Measurements from ENCODE around the gene CEMIP.

CEMIP gene

GRCh38 chr15:80921736-80922410, 142.7 kb downstream of the CEMIP start:
- Mint-ChIP-seq H3K27ac (no peak overlapping the region), H3K27me3 (ENCODE audit: low read depth) (no peaks in the 10 kb centered on the region), H3K4me1 (ENCODE audit: low read depth) (peaks cover 13% of the 10 kb centered on the region), H3K36me3 (ENCODE audit: low read depth) (no peaks in the 10 kb centered on the region), H3K4me3 (no peak overlapping the region), H3K9me3 (no peaks in the 10 kb centered on the region)
- no peak for DNase-seq (ENCODE audit: low spot score)

DNA sequence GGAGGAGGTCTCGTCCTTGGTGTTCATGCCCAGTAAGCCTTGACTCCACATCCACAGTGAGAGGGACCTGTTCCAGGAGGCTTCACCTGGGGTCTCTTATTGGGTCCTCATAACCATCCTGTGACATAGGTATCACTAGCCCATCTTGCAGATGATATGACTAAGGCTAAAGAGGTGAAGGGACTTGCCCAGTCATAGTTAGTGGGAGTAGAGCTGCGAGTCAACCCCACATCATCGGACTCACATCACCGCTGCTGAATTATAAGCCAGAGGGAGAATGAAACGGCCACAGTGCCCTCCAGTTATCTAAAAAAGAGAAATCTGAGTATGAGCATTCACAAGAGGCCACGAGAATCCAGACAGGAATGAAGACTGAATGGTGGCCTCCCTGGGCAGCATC, 144.5 kb downstream of the CEMIP start:
- no peaks in the 10 kb centered on the region for H3K27me3 Mint-ChIP-seq (ENCODE audit: low read depth)
- no peak overlapping the region for H3K27ac Mint-ChIP-seq
- H3K4me3 Mint-ChIP-seq = no peak overlapping the region
- no peak for DNase-seq (ENCODE audit: low spot score)
- no peaks in the 10 kb centered on the region for H3K9me3 Mint-ChIP-seq
- peaks cover 13% of the 10 kb centered on the region for H3K4me1 Mint-ChIP-seq (ENCODE audit: low read depth)
- H3K36me3 Mint-ChIP-seq (ENCODE audit: low read depth) = no peaks in the 10 kb centered on the region

DNA sequence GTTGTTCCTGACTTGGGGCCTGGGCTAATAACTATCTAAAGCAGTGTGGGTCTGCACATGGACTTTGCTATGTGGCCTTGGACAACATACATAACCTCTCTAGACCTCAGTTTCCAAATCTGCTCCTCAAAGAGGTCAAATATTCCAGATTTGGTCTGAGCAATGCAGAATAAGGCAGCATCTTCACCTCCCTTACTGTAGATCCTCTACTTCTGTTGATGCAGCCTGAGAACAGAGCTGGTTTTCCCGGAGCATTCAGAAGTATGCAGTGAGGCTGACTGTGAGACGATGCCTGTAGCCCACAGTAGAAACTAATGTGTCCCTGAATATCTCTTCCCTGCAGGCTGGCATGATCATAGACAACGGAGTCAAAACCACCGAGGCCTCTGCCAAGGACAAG, 145.1 kb downstream of the CEMIP start:
- Mint-ChIP-seq H3K36me3 (ENCODE audit: low read depth) (no peaks in the 10 kb centered on the region), H3K27ac (no peak overlapping the region), H3K9me3 (no peaks in the 10 kb centered on the region), H3K27me3 (ENCODE audit: low read depth) (no peaks in the 10 kb centered on the region), H3K4me3 (no peak overlapping the region), H3K4me1 (ENCODE audit: low read depth) (peaks cover 13% of the 10 kb centered on the region)
- DNase-seq (ENCODE audit: low spot score) = no peak

DNA sequence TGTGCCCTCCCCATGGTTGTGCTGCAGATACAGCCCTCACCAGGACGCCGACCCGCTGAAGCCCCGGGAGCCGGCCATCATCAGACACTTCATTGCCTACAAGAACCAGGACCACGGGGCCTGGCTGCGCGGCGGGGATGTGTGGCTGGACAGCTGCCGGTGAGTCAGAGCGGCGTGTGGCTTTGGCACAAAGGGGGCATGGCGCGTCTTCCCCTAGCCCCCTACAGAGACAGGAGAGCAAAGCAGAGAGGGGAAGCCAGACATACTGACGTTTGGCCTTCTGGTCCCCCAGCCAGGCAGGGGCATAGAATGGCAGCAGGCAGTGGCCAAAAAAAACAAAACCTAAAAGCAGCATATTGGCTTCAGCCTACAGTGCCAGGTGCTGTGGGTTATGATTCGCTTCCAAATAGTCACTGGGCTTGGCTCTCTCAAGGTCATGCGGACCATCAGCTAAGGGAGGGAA, 146.5 kb downstream of the CEMIP start:
- no peaks in the 10 kb centered on the region for H3K9me3 Mint-ChIP-seq
- DNase-seq (ENCODE audit: low spot score) = no peak
- no peaks in the 10 kb centered on the region for H3K36me3 Mint-ChIP-seq (ENCODE audit: low read depth)
- H3K4me3 Mint-ChIP-seq = no peak overlapping the region
- H3K4me1 Mint-ChIP-seq (ENCODE audit: low read depth) = peaks cover 3% of the 10 kb centered on the region
- no peaks in the 10 kb centered on the region for H3K27me3 Mint-ChIP-seq (ENCODE audit: low read depth)
- no peak overlapping the region for H3K27ac Mint-ChIP-seq

- DNase-seq (ENCODE audit: low spot score) = no peak
- Mint-ChIP-seq H3K36me3 (ENCODE audit: low read depth) (no peaks in the 10 kb centered on the region), H3K9me3 (no peaks in the 10 kb centered on the region), H3K4me3 (no peak overlapping the region), H3K27me3 (ENCODE audit: low read depth) (no peaks in the 10 kb centered on the region), H3K4me1 (ENCODE audit: low read depth) (no peaks in the 10 kb centered on the region), H3K27ac (no peak overlapping the region)
Measured at GRCh38 chr15:80926126-80926525, 147.0 kb downstream of the CEMIP start.

- no peak overlapping the region for H3K27ac Mint-ChIP-seq
Measured at GRCh38 chr15:80929225-80929624, 150.1 kb downstream of the CEMIP start.

GRCh38 chr15:80929689-80930088, 150.5 kb downstream of the CEMIP start:
- H3K27me3 Mint-ChIP-seq (ENCODE audit: low read depth) = no peaks in the 10 kb centered on the region
- peaks cover 4% of the 10 kb centered on the region for H3K4me1 Mint-ChIP-seq (ENCODE audit: low read depth)
- H3K36me3 Mint-ChIP-seq (ENCODE audit: low read depth) = peaks cover 2% of the 10 kb centered on the region
- no peak overlapping the region for H3K27ac Mint-ChIP-seq
- no peak overlapping the region for H3K4me3 Mint-ChIP-seq
- H3K9me3 Mint-ChIP-seq = no peaks in the 10 kb centered on the region
- DNase-seq (ENCODE audit: low spot score) = no peak

More at GRCh38 chr15:80929225-80929624, 150.1 kb downstream of the CEMIP start:
- no peaks in the 10 kb centered on the region for H3K4me1 Mint-ChIP-seq (ENCODE audit: low read depth)
- no peaks in the 10 kb centered on the region for H3K27me3 Mint-ChIP-seq (ENCODE audit: low read depth)
- H3K4me3 Mint-ChIP-seq = no peak overlapping the region
- no peak for DNase-seq (ENCODE audit: low spot score)
- no peaks in the 10 kb centered on the region for H3K36me3 Mint-ChIP-seq (ENCODE audit: low read depth)
- H3K9me3 Mint-ChIP-seq = no peaks in the 10 kb centered on the region

DNA sequence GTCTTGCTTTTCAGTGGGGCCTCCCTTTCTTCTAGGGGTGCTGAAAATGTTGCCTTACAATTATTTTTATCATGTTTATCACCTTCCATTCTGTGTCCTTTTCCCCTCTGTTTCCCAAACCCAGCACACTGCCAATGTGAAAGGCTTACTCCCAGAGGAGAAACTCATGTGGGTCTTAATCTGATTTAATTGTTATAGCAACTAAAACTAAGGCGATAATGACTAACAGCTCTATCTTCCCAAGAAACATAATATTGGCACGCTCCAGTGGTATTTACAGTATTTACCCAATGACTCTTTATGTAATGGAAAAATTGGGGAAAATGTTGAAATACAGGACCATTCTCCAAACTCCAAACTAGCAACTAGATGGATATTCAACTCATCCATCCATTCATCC, 152.0 kb downstream of the CEMIP start:
- no peak for DNase-seq (ENCODE audit: low spot score)
- no peaks in the 10 kb centered on the region for H3K27me3 Mint-ChIP-seq (ENCODE audit: low read depth)
- H3K4me1 Mint-ChIP-seq (ENCODE audit: low read depth) = peaks cover 8% of the 10 kb centered on the region
- H3K9me3 Mint-ChIP-seq = no peaks in the 10 kb centered on the region
- H3K27ac Mint-ChIP-seq = no peak overlapping the region
- peaks cover 2% of the 10 kb centered on the region for H3K36me3 Mint-ChIP-seq (ENCODE audit: low read depth)
- no peak overlapping the region for H3K4me3 Mint-ChIP-seq

DNA sequence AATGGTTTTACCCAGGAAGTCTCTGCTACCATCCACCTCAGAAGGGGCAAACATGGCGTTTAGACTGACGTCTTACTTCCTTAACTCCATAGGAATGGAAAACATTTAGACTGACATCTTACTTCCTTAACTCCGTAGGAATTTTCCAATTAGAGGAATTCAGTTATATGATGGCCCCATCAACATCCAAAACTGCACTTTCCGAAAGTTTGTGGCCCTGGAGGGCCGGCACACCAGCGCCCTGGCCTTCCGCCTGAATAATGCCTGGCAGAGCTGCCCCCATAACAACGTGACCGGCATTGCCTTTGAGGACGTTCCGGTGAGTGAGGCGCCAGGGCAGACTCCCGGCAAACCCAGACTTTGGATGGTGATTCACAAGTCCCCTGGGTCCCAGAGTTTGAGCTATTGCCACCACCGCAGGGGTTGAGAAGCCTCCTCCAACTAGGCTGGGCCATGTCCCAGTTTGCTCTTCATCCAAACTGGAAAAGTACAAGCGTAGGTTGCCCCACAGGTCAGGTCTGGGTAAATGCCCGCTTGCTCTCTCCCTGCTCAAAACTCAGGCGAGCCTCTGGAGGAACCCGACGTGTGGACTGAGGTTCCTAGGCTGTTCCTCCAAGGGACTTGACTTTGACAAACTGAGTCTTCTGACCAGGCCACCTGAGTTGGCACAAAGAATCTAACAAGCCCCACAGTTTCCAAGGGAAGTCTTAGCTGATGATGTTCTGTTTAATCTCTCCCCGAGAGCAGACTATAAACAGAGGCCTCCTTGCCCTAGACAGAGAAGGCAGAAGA, 152.7 kb downstream of the CEMIP start:
- DNase-seq (ENCODE audit: low spot score) = no peak
- Mint-ChIP-seq H3K27ac (no peak overlapping the region), H3K27me3 (ENCODE audit: low read depth) (no peaks in the 10 kb centered on the region), H3K36me3 (ENCODE audit: low read depth) (peaks cover 4% of the 10 kb centered on the region), H3K4me1 (ENCODE audit: low read depth) (peaks cover 8% of the 10 kb centered on the region), H3K4me3 (no peak overlapping the region), H3K9me3 (no peaks in the 10 kb centered on the region)

DNA sequence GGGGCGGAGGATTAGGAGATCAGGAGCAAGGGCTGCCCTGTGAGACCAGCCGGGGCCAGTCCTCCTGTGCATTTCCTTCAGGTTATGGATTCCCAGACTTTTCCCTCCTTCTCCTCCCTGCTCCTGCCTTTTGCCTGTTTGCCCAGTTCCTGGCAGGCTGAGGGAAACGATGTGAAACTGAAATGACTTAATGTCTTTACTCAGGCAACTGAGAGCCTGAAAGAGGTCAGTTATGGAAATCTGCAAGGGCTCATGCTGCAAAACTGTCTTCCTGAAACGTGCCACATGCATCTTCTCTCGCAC, 153.3 kb downstream of the CEMIP start:
- H3K4me3 Mint-ChIP-seq = no peak overlapping the region
- DNase-seq (ENCODE audit: low spot score) = no peak
- H3K4me1 Mint-ChIP-seq (ENCODE audit: low read depth) = peaks cover 8% of the 10 kb centered on the region
- H3K9me3 Mint-ChIP-seq = no peaks in the 10 kb centered on the region
- no peak overlapping the region for H3K27ac Mint-ChIP-seq
- H3K36me3 Mint-ChIP-seq (ENCODE audit: low read depth) = peaks cover 4% of the 10 kb centered on the region
- no peaks in the 10 kb centered on the region for H3K27me3 Mint-ChIP-seq (ENCODE audit: low read depth)

DNA sequence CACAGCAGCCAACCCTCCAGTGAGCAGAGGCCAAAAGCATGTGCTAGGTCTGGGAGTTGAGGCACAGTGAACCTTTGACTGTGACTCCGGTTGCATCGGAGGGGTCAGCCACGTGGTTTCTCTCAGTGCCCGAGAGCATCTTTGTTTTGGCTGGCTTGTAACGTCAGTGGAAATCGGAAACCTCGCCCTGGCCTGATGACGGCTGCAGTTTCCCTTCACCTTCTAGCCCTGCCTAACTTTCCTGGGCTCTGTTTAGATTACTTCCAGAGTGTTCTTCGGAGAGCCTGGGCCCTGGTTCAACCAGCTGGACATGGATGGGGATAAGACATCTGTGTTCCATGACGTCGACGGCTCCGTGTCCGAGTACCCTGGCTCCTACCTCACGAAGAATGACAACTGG, 153.8 kb downstream of the CEMIP start:
- no peak for DNase-seq (ENCODE audit: low spot score)

GRCh38 chr15:80934761-80935221, 155.6 kb downstream of the CEMIP start:
- H3K27me3 Mint-ChIP-seq (ENCODE audit: low read depth) = no peaks in the 10 kb centered on the region
- peaks cover 8% of the 10 kb centered on the region for H3K4me1 Mint-ChIP-seq (ENCODE audit: low read depth)
- H3K9me3 Mint-ChIP-seq = no peaks in the 10 kb centered on the region
- no peak overlapping the region for H3K27ac Mint-ChIP-seq
- DNase-seq (ENCODE audit: low spot score) = no peak
- H3K36me3 Mint-ChIP-seq (ENCODE audit: low read depth) = peaks cover 4% of the 10 kb centered on the region
- H3K4me3 Mint-ChIP-seq = no peak overlapping the region

More for the DNA sequence above, 153.8 kb downstream of the CEMIP start:
- Mint-ChIP-seq H3K4me3 (no peak overlapping the region), H3K27ac (no peak overlapping the region), H3K9me3 (no peaks in the 10 kb centered on the region), H3K27me3 (ENCODE audit: low read depth) (no peaks in the 10 kb centered on the region), H3K36me3 (ENCODE audit: low read depth) (peaks cover 4% of the 10 kb centered on the region), H3K4me1 (ENCODE audit: low read depth) (peaks cover 8% of the 10 kb centered on the region)

DNA sequence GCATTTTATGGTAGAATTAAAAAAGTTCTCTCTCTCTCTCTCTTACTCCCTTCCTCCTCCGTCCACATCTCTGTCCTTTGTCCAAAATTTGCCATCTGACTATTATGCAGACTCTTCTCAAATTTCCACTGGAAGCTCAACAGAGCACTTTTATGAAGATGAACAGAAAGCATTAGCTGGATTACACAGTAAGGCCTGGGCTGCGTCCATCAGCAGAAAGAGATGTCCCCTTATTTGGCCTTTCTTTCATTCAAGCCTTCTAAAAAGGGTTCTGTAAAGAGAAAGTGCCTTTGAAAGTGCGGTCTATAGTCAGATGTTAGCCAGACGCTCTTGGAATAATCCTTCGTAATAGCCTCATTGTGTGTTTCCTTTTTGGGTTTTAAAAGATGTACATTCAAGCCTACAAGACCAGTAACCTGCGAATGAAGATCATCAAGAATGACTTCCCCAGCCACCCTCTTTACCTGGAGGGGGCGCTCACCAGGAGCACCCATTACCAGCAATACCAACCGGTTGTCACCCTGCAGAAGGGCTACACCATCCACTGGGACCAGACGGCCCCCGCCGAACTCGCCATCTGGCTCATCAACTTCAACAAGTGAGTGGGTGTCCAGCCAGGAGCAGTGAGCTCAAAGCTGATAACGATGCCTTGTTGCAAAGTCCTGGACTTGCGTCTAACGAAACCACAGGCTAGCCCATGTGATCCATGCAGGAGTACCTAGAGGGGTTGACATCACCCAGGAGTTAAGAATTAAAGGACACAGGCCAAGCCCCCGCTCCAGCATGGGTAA, 157.3 kb downstream of the CEMIP start:
- Mint-ChIP-seq H3K36me3 (ENCODE audit: low read depth) (peaks cover 6% of the 10 kb centered on the region), H3K4me3 (no peak overlapping the region), H3K27me3 (ENCODE audit: low read depth) (no peaks in the 10 kb centered on the region), H3K9me3 (no peaks in the 10 kb centered on the region), H3K4me1 (ENCODE audit: low read depth) (peaks cover 8% of the 10 kb centered on the region), H3K27ac (no peak overlapping the region)
- no peak for DNase-seq (ENCODE audit: low spot score)

- Mint-ChIP-seq H3K4me3 (no peak overlapping the region), H3K4me1 (ENCODE audit: low read depth) (peaks cover 8% of the 10 kb centered on the region), H3K27ac (no peak overlapping the region), H3K27me3 (ENCODE audit: low read depth) (no peaks in the 10 kb centered on the region), H3K36me3 (ENCODE audit: low read depth) (peaks cover 6% of the 10 kb centered on the region), H3K9me3 (no peaks in the 10 kb centered on the region)
- no peak for DNase-seq (ENCODE audit: low spot score)
Measured at GRCh38 chr15:80937718-80938117, 158.5 kb downstream of the CEMIP start.
